Nephron (organoid): Measurements from ENCODE around the gene PRRT2.

ENCODE experiments used
- H3K27ac Mint-ChIP-seq, 3 experiments: 2 replicates each; pipeline ENCODE4 v1.8.0; 2020; ENCODE audit warnings: mixed read lengths in 3 of 3, mild to moderate bottlenecking in 2 of 3, moderate library complexity in 1 of 3
- H3K27me3 Mint-ChIP-seq: 2 replicates; pipeline ENCODE4 v1.8.0; 2021; ENCODE audit warnings: low read depth, mild to moderate bottlenecking, moderate library complexity, mixed read lengths
- H3K36me3 Mint-ChIP-seq: 2 replicates; pipeline ENCODE4 v1.8.0; 2020; ENCODE audit warnings: low read depth, mixed read lengths
- H3K4me1 Mint-ChIP-seq: 2 replicates; pipeline ENCODE4 v1.8.0; 2020; ENCODE audit warnings: mixed read lengths
- H3K4me3 Mint-ChIP-seq, 3 experiments: 2 replicates each; pipeline ENCODE4 v1.8.0; 2020; ENCODE audit warnings: mild to moderate bottlenecking in 3 of 3, mixed read lengths in 3 of 3, moderate library complexity in 2 of 3
- H3K9me3 Mint-ChIP-seq: 2 replicates; pipeline ENCODE4 v1.8.0; 2020; ENCODE audit warnings: mixed read lengths
- CTCF ChIP-seq, 3 experiments: fragments of 200-600 bp; sonication (generic); IDR thresholded peaks; one replicate each; pipeline ENCODE4 v1.5.0; 2021; ENCODE audit warnings: antibody characterized with exemption in 3 of 3; ENCODE audit not compliant: unreplicated experiment in 3 of 3

The PRRT2 gene

GRCh38 chr16:29810699-29811169, 1.3 kb upstream of the PRRT2 start:
- peaks cover 45% of the 10 kb centered on the region for H3K4me1 Mint-ChIP-seq
- H3K36me3 Mint-ChIP-seq = peaks cover 10% of the 10 kb centered on the region

GRCh38 chr16:29811170-29811895, 660 bp upstream of the PRRT2 start:
- H3K4me3 Mint-ChIP-seq = peak overlapping the region; percentile 86 to 95 (median 94)
- TF ChIP-seq CTCF (IDR thresholded peaks at IDR 0.05; ENCODE audit: unreplicated experiment in 3 of 3) = no peak
- H3K4me1 Mint-ChIP-seq = peaks cover 49% of the 10 kb centered on the region
- no peaks in the 10 kb centered on the region for H3K9me3 Mint-ChIP-seq
- H3K36me3 Mint-ChIP-seq = peaks cover 10% of the 10 kb centered on the region
- H3K27ac Mint-ChIP-seq = peak overlapping the region; percentile 90 to 99 (median 91)
- no peaks in the 10 kb centered on the region for H3K27me3 Mint-ChIP-seq

More at GRCh38 chr16:29810699-29811169, 1.3 kb upstream of the PRRT2 start:
- no peaks in the 10 kb centered on the region for H3K9me3 Mint-ChIP-seq
- peak overlapping the region; percentile 90 to 99 (median 91) for H3K27ac Mint-ChIP-seq
- H3K27me3 Mint-ChIP-seq = no peaks in the 10 kb centered on the region
- no peak for TF ChIP-seq CTCF (IDR thresholded peaks at IDR 0.05; ENCODE audit: unreplicated experiment in 3 of 3)
- H3K4me3 Mint-ChIP-seq = peak overlapping the region; percentile 86 to 95 (median 94)

GRCh38 chr16:29812754-29813643, 1.0 kb downstream of the PRRT2 start:
- Mint-ChIP-seq H3K4me3 (peak overlapping the region; percentile 86 to 96 (median 94)), H3K9me3 (no peaks in the 10 kb centered on the region), H3K4me1 (peaks cover 54% of the 10 kb centered on the region), H3K36me3 (peaks cover 16% of the 10 kb centered on the region), H3K27ac (peak overlapping the region; percentile 90 to 99 (median 94)), H3K27me3 (no peaks in the 10 kb centered on the region)
- TF ChIP-seq CTCF (IDR thresholded peaks at IDR 0.05; ENCODE audit: unreplicated experiment in 3 of 3) = no peak

- Mint-ChIP-seq H3K27ac (peak overlapping the region; percentile 78 to 94 (median 94)), H3K27me3 (no peaks in the 10 kb centered on the region), H3K4me3 (peak overlapping the region; percentile 93 to 96 (median 94)), H3K36me3 (peaks cover 18% of the 10 kb centered on the region), H3K9me3 (no peaks in the 10 kb centered on the region), H3K4me1 (peaks cover 53% of the 10 kb centered on the region)
- no peak for TF ChIP-seq CTCF (IDR thresholded peaks at IDR 0.05; ENCODE audit: unreplicated experiment in 3 of 3)
These were observed 1.9 kb downstream of the PRRT2 start for GRCh38 chr16:29813644-29814562.

- Mint-ChIP-seq H3K36me3 (peaks cover 24% of the 10 kb centered on the region), H3K27ac (peak overlapping the region; percentile 94 to 97 (median 94)), H3K27me3 (no peaks in the 10 kb centered on the region), H3K9me3 (no peaks in the 10 kb centered on the region), H3K4me3 (peak overlapping the region; percentile 93 to 96 (median 94)), H3K4me1 (peaks cover 57% of the 10 kb centered on the region)
- no peak for TF ChIP-seq CTCF (IDR thresholded peaks at IDR 0.05; ENCODE audit: unreplicated experiment in 3 of 3)
These were observed 2.6 kb downstream of the PRRT2 start for GRCh38 chr16:29814592-29814991.
